Measurements from ENCODE around the gene PIGS. TPM values are rescaled to one million over a fixed set of nuclear protein-coding genes. Genes with fewer than 3 reads are reported as not detected.
A peak's percentile ranks its signal among the peaks of the same experiment; 100 is the strongest.

Gene PIGS
- total and polyA plus RNA-seq, 5 experiments from 2014 or later: 36.7 to 51.4 (median 48.1) TPM

- H3K4me1 Mint-ChIP-seq: peaks cover 14 to 27% (median 23%) of the 10 kb centered on the region in 4 donors
- POLR2A ChIA-PET: interaction anchor here (0.5 to 3.0 kb wide), 16 partner anchors 9 to 352 kb away, joined by 3 to 42 read pairs (median 4); partner anchors contain the start of genes ALDOC, BLTP2, PHF12 and PIGS
- peak overlapping the region; percentile 89 to 99 (median 95) for H3K4me3 Mint-ChIP-seq
- H3K36me3 Mint-ChIP-seq: peaks cover 0 to 2% (median 0%) of the 10 kb centered on the region in 3 donors
- no peaks in the 10 kb centered on the region for H3K9me3 Mint-ChIP-seq
- peak; percentile 50 to 60 for ATAC-seq
- DNase-seq: peak in 9 of 10 donors; percentile 19 to 72 (median 53)
- H3K27ac Mint-ChIP-seq: peak overlapping the region; percentile 94 to 100 (median 96)
- no peaks in the 10 kb centered on the region for H3K27me3 Mint-ChIP-seq
These were observed 28.2 kb upstream of the PIGS start for GRCh38 chr17:28599311-28600184.

- Mint-ChIP-seq H3K4me1 (peaks cover 14 to 27% (median 23%) of the 10 kb centered on the region in 4 donors), H3K4me3 (peak within 1 kb of the TSS; percentile 89 to 99 (median 95)), H3K36me3 (no peaks in the 10 kb centered on the region), H3K9me3 (no peaks in the 10 kb centered on the region), H3K27me3 (no peaks in the 10 kb centered on the region), H3K27ac (peak within 1 kb of the TSS; percentile 94 to 100 (median 96))
- peak; percentile 90 to 97 (median 94) for DNase-seq
- peak; percentile 93 to 94 for ATAC-seq
- POLR2A ChIA-PET: interaction anchor here (0.5 to 3.0 kb wide), 16 partner anchors 10 to 353 kb away, joined by 3 to 42 read pairs (median 4); partner anchors contain the start of genes ALDOC, BLTP2, PHF12 and PIGS
These were observed 27.5 kb upstream of the PIGS start, which contains the start of gene SPAG5 for GRCh38 chr17:28598799-28599310. SPAG5 (minus strand) TSS chr17:28599025; CDS start chr17:28598946, 79 bp downstream.

GRCh38 chr17:28598389-28598788 lies 27.1 kb upstream of the PIGS start:
- Mint-ChIP-seq H3K9me3 (no peaks in the 10 kb centered on the region), H3K27ac (peak overlapping the region; percentile 94 to 100 (median 96)), H3K36me3 (no peaks in the 10 kb centered on the region)

GRCh38 chr17:28597606-28598383 lies 26.5 kb upstream of the PIGS start:
- ATAC-seq (no peak), DNase-seq (no peak)
- H3K36me3 Mint-ChIP-seq: peaks cover 0 to under 1% (median 0%) of the 10 kb centered on the region in 3 donors
- no peaks in the 10 kb centered on the region for H3K9me3 Mint-ChIP-seq
- peak overlapping the region; percentile 89 to 99 (median 95) for H3K4me3 Mint-ChIP-seq
- H3K27me3 Mint-ChIP-seq: no peaks in the 10 kb centered on the region
- POLR2A ChIA-PET: interaction anchor here (2.5 to 3.0 kb wide), 2 partner anchors 20 to 46 kb away, joined by 16 to 42 read pairs; partner anchors contain the start of genes ALDOC and UNC119
- H3K4me1 Mint-ChIP-seq: peaks cover 14 to 27% (median 23%) of the 10 kb centered on the region in 4 donors
- H3K27ac Mint-ChIP-seq: peak overlapping the region in 9 of 10 donors; percentile 29 to 100 (median 96)

More at GRCh38 chr17:28598389-28598788, 27.1 kb upstream of the PIGS start:
- H3K4me1 Mint-ChIP-seq: peaks cover 14 to 27% (median 23%) of the 10 kb centered on the region in 4 donors
- DNase-seq (no peak), ATAC-seq (no peak)
- no peaks in the 10 kb centered on the region for H3K27me3 Mint-ChIP-seq
- POLR2A ChIA-PET: interaction anchor here (1.4 to 3.0 kb wide), 6 partner anchors 14 to 64 kb away, joined by 11 to 42 read pairs (median 15); partner anchors contain the start of genes ALDOC, BLTP2, PIGS and SDF2
- H3K4me3 Mint-ChIP-seq: peak overlapping the region; percentile 89 to 99 (median 95)

- Mint-ChIP-seq H3K27me3 (no peaks in the 10 kb centered on the region), H3K4me1 (peaks cover 0 to under 1% (median 0%) of the 10 kb centered on the region in 4 donors)
- DNase-seq: no peak
These were observed 20.9 kb upstream of the PIGS start for GRCh38 chr17:28592260-28592659.

GRCh38 chr17:28585851-28586250 lies 14.5 kb upstream of the PIGS start:
- H3K36me3 Mint-ChIP-seq: peaks cover 0 to 6% (median 6%) of the 10 kb centered on the region in 3 donors
- ATAC-seq: no peak
- no peak overlapping the region for H3K4me3 Mint-ChIP-seq
- no peaks in the 10 kb centered on the region for H3K4me1 Mint-ChIP-seq
- no peaks in the 10 kb centered on the region for H3K27me3 Mint-ChIP-seq
- no peak overlapping the region for H3K27ac Mint-ChIP-seq
- no peak for DNase-seq
- no peaks in the 10 kb centered on the region for H3K9me3 Mint-ChIP-seq
- POLR2A ChIA-PET: interaction anchor here (0.7 kb wide), 1 partner anchor 34 kb away, joined by 3 read pairs; no protein-coding TSS in a partner anchor

More at GRCh38 chr17:28592260-28592659, 20.9 kb upstream of the PIGS start:
- POLR2A ChIA-PET: no interaction called here
- Mint-ChIP-seq H3K9me3 (no peaks in the 10 kb centered on the region), H3K36me3 (peaks cover 0 to 20% (median 9%) of the 10 kb centered on the region in 3 donors), H3K4me3 (no peak overlapping the region), H3K27ac (no peak overlapping the region)
- no peak for ATAC-seq

- Mint-ChIP-seq H3K27me3 (no peaks in the 10 kb centered on the region), H3K36me3 (peaks cover 0 to 6% (median 4%) of the 10 kb centered on the region in 3 donors), H3K27ac (no peak overlapping the region), H3K9me3 (no peaks in the 10 kb centered on the region), H3K4me1 (no peaks in the 10 kb centered on the region), H3K4me3 (no peak overlapping the region)
- POLR2A ChIA-PET: no interaction called here
- ATAC-seq: no peak
- DNase-seq: no peak
These were observed 13.1 kb upstream of the PIGS start for GRCh38 chr17:28584434-28584833.

GRCh38 chr17:28582513-28582912 lies 11.2 kb upstream of the PIGS start:
- H3K4me3 Mint-ChIP-seq: no peak overlapping the region

GRCh38 chr17:28580959-28581358 lies 9.6 kb upstream of the PIGS start:
- H3K27ac Mint-ChIP-seq: no peak overlapping the region

More at GRCh38 chr17:28582513-28582912, 11.2 kb upstream of the PIGS start:
- Mint-ChIP-seq H3K36me3 (peaks cover 0 to 6% (median 4%) of the 10 kb centered on the region in 3 donors), H3K27ac (no peak overlapping the region), H3K27me3 (no peaks in the 10 kb centered on the region), H3K4me1 (no peaks in the 10 kb centered on the region), H3K9me3 (no peaks in the 10 kb centered on the region)
- ATAC-seq (no peak), DNase-seq (no peak)
- POLR2A ChIA-PET: interaction anchor here (1.4 kb wide), 1 partner anchor 17 kb away, joined by 3 read pairs; the partner anchor contains the start of gene SPAG5

GRCh38 chr17:28579526-28579925 lies 8.2 kb upstream of the PIGS start:
- H3K4me1 Mint-ChIP-seq: peaks cover 11 to 22% (median 17%) of the 10 kb centered on the region in 4 donors
- no peak overlapping the region for H3K27ac Mint-ChIP-seq
- H3K9me3 Mint-ChIP-seq: no peaks in the 10 kb centered on the region
- no peak for ATAC-seq
- H3K4me3 Mint-ChIP-seq: no peak overlapping the region
- H3K36me3 Mint-ChIP-seq: no peaks in the 10 kb centered on the region
- H3K27me3 Mint-ChIP-seq: no peaks in the 10 kb centered on the region
- DNase-seq: no peak
- POLR2A ChIA-PET: interaction anchor here (0.6 to 4.3 kb wide), 2 partner anchors 19 to 28 kb away, joined by 5 to 42 read pairs; partner anchors contain the start of gene SPAG5

More at GRCh38 chr17:28580959-28581358, 9.6 kb upstream of the PIGS start:
- Mint-ChIP-seq H3K9me3 (no peaks in the 10 kb centered on the region), H3K36me3 (peaks cover 0 to 3% (median 3%) of the 10 kb centered on the region in 3 donors), H3K27me3 (no peaks in the 10 kb centered on the region), H3K4me1 (peaks cover 9 to 13% (median 12%) of the 10 kb centered on the region in 4 donors), H3K4me3 (no peak overlapping the region)
- ATAC-seq (no peak), DNase-seq (no peak)
- POLR2A ChIA-PET: interaction anchor here (0.9 kb wide), 1 partner anchor 9 kb away, joined by 3 read pairs; the partner anchor contains the start of gene PIGS

GRCh38 chr17:28578246-28579195 lies 7.2 kb upstream of the PIGS start:
- DNase-seq: no peak
- no peaks in the 10 kb centered on the region for H3K9me3 Mint-ChIP-seq
- H3K27me3 Mint-ChIP-seq: no peaks in the 10 kb centered on the region
- no peak for ATAC-seq
- POLR2A ChIA-PET: interaction anchor here (1.1 to 4.3 kb wide), 2 partner anchors 20 to 29 kb away, joined by 4 to 42 read pairs; partner anchors contain the start of gene SPAG5
- no peak overlapping the region for H3K27ac Mint-ChIP-seq
- peak overlapping the region in 1 of 10 donors; percentile 18 for H3K4me3 Mint-ChIP-seq
- H3K36me3 Mint-ChIP-seq: no peaks in the 10 kb centered on the region
- peaks cover 14 to 28% (median 17%) of the 10 kb centered on the region in 4 donors for H3K4me1 Mint-ChIP-seq

Measured in naive thymus-derived CD8-positive, alpha-beta T cell (primary cell).